Activated T-cell treated with anti-CD3 and anti-CD28 coated beads, Interleukin-2, amount 50 U/mL, for 24 hours (primary cell): ENCODE results near the gene TRPT1.
"Not testable (repeated sequence)": the region's sequence is repeated elsewhere in the genome, so short reads cannot be mapped to it uniquely, and the experiment has no call there.

Source experiments
- DNase-seq: peaks from one replicate; pipeline ENCODE4 v3.0.0-alpha.2; 2020
- H3K27ac Mint-ChIP-seq: 2 replicates; pipeline ENCODE4 v1.8.0; 2020; ENCODE audit warnings: mild to moderate bottlenecking, mixed read lengths
- H3K27me3 Mint-ChIP-seq: 2 replicates; pipeline ENCODE4 v1.8.0; 2020; ENCODE audit warnings: mixed read lengths
- H3K36me3 Mint-ChIP-seq: 2 replicates; pipeline ENCODE4 v1.8.0; 2020; ENCODE audit warnings: low read depth, mixed read lengths
- H3K4me1 Mint-ChIP-seq: 2 replicates; pipeline ENCODE4 v1.8.0; 2020; ENCODE audit warnings: low read depth, mixed read lengths
- H3K4me3 Mint-ChIP-seq: 2 replicates; pipeline ENCODE4 v1.8.0; 2020; ENCODE audit warnings: mild to moderate bottlenecking, moderate library complexity, mixed read lengths
- H3K9me3 Mint-ChIP-seq: 2 replicates; pipeline ENCODE4 v1.8.0; 2020; ENCODE audit warnings: mixed read lengths

TRPT1 gene

GRCh38 chr11:64251016-64251752 is 25.2 kb upstream of the TRPT1 start, which contains the start of gene PLCB3:
PLCB3 (plus strand) TSS chr11:64251530; CDS start chr11:64251650, 120 bp downstream.
- peak; percentile 89 for DNase-seq
- Mint-ChIP-seq H3K36me3 (peaks cover 9% of the 10 kb centered on the region), H3K27ac (peak within 1 kb of the TSS; percentile 59), H3K27me3 (no peaks in the 10 kb centered on the region), H3K4me3 (peak within 1 kb of the TSS; percentile 82), H3K9me3 (no peaks in the 10 kb centered on the region), H3K4me1 (peaks cover 24% of the 10 kb centered on the region)

GRCh38 chr11:64250415-64251015 is 24.5 kb upstream of the TRPT1 start:
- peak overlapping the region; percentile 80 for H3K4me3 Mint-ChIP-seq
- H3K36me3 Mint-ChIP-seq = peaks cover 12% of the 10 kb centered on the region
- peak; percentile 62 for DNase-seq
- no peaks in the 10 kb centered on the region for H3K27me3 Mint-ChIP-seq
- H3K4me1 Mint-ChIP-seq = peaks cover 24% of the 10 kb centered on the region
- no peaks in the 10 kb centered on the region for H3K9me3 Mint-ChIP-seq
- no peak overlapping the region for H3K27ac Mint-ChIP-seq

GRCh38 chr11:64249563-64250414 is 23.8 kb upstream of the TRPT1 start:
- Mint-ChIP-seq H3K4me3 (peak overlapping the region; percentile 6), H3K4me1 (peaks cover 24% of the 10 kb centered on the region), H3K27ac (no peak overlapping the region)

GRCh38 chr11:64249038-64249437 is 23.1 kb upstream of the TRPT1 start:
- Mint-ChIP-seq H3K4me1 (peaks cover 28% of the 10 kb centered on the region), H3K9me3 (no peaks in the 10 kb centered on the region), H3K4me3 (no peak overlapping the region), H3K36me3 (peaks cover 21% of the 10 kb centered on the region), H3K27me3 (no peaks in the 10 kb centered on the region), H3K27ac (no peak overlapping the region)
- DNase-seq = no peak

More at GRCh38 chr11:64249563-64250414, 23.8 kb upstream of the TRPT1 start:
- H3K27me3 Mint-ChIP-seq = no peaks in the 10 kb centered on the region
- H3K9me3 Mint-ChIP-seq = no peaks in the 10 kb centered on the region
- no peak for DNase-seq
- peaks cover 15% of the 10 kb centered on the region for H3K36me3 Mint-ChIP-seq

- H3K36me3 Mint-ChIP-seq = peaks cover 26% of the 10 kb centered on the region
- H3K27me3 Mint-ChIP-seq = no peaks in the 10 kb centered on the region
- no peak overlapping the region for H3K27ac Mint-ChIP-seq
- H3K4me3 Mint-ChIP-seq = no peak overlapping the region
- no peak for DNase-seq
- no peaks in the 10 kb centered on the region for H3K9me3 Mint-ChIP-seq
- peaks cover 32% of the 10 kb centered on the region for H3K4me1 Mint-ChIP-seq
These were observed 22.6 kb upstream of the TRPT1 start for GRCh38 chr11:64248578-64248977.

- peaks cover 32% of the 10 kb centered on the region for H3K36me3 Mint-ChIP-seq
These were observed 21.9 kb upstream of the TRPT1 start for GRCh38 chr11:64247729-64248531.

GRCh38 chr11:64246871-64247728 is 21.1 kb upstream of the TRPT1 start, which contains the start of gene PPP1R14B:
PPP1R14B (minus strand) TSS chr11:64246943; CDS start chr11:64246673, 270 bp downstream.
- peak; percentile 88 for DNase-seq
- H3K4me1 Mint-ChIP-seq = peaks cover 44% of the 10 kb centered on the region
- peaks cover 40% of the 10 kb centered on the region for H3K36me3 Mint-ChIP-seq
- H3K27me3 Mint-ChIP-seq = no peaks in the 10 kb centered on the region
- H3K9me3 Mint-ChIP-seq = no peaks in the 10 kb centered on the region
- peak within 1 kb of the TSS; percentile 95 for H3K4me3 Mint-ChIP-seq
- peak within 1 kb of the TSS; percentile 98 for H3K27ac Mint-ChIP-seq

More at GRCh38 chr11:64247729-64248531, 21.9 kb upstream of the TRPT1 start:
- Mint-ChIP-seq H3K27ac (no peak overlapping the region), H3K4me1 (peaks cover 39% of the 10 kb centered on the region), H3K4me3 (peak overlapping the region; percentile 64), H3K9me3 (no peaks in the 10 kb centered on the region), H3K27me3 (no peaks in the 10 kb centered on the region)
- DNase-seq = no peak

GRCh38 chr11:64246621-64246870 is 20.6 kb upstream of the TRPT1 start:
- Mint-ChIP-seq H3K4me3 (peak overlapping the region; percentile 82), H3K36me3 (peaks cover 41% of the 10 kb centered on the region), H3K27ac (peak overlapping the region; percentile 82), H3K4me1 (peaks cover 40% of the 10 kb centered on the region)
- not testable (repeated sequence) for H3K9me3 Mint-ChIP-seq, H3K27me3 Mint-ChIP-seq, DNase-seq

GRCh38 chr11:64245797-64246620 is 20.0 kb upstream of the TRPT1 start:
- Mint-ChIP-seq H3K27me3 (no peaks in the 10 kb centered on the region), H3K4me1 (peaks cover 40% of the 10 kb centered on the region), H3K36me3 (peaks cover 42% of the 10 kb centered on the region), H3K27ac (peak overlapping the region; percentile 98), H3K9me3 (no peaks in the 10 kb centered on the region), H3K4me3 (peak overlapping the region; percentile 95)
- peak; percentile 86 for DNase-seq

- H3K4me1 Mint-ChIP-seq = peaks cover 40% of the 10 kb centered on the region
- DNase-seq = peak; percentile 59
- no peaks in the 10 kb centered on the region for H3K9me3 Mint-ChIP-seq
- H3K36me3 Mint-ChIP-seq = peaks cover 45% of the 10 kb centered on the region
- H3K27me3 Mint-ChIP-seq = no peaks in the 10 kb centered on the region
- peak overlapping the region; percentile 95 for H3K4me3 Mint-ChIP-seq
- H3K27ac Mint-ChIP-seq = peak overlapping the region; percentile 98
These were observed 19.4 kb upstream of the TRPT1 start for GRCh38 chr11:64245401-64245796.

- H3K4me1 Mint-ChIP-seq = peaks cover 41% of the 10 kb centered on the region
- peak overlapping the region; percentile 95 for H3K4me3 Mint-ChIP-seq
- no peaks in the 10 kb centered on the region for H3K27me3 Mint-ChIP-seq
- peak overlapping the region; percentile 98 for H3K27ac Mint-ChIP-seq
- DNase-seq = no peak
- no peaks in the 10 kb centered on the region for H3K9me3 Mint-ChIP-seq
- H3K36me3 Mint-ChIP-seq = peaks cover 49% of the 10 kb centered on the region
These were observed 19.0 kb upstream of the TRPT1 start for GRCh38 chr11:64244966-64245365.

GRCh38 chr11:64244107-64244506 is 18.1 kb upstream of the TRPT1 start:
- no peaks in the 10 kb centered on the region for H3K27me3 Mint-ChIP-seq
- peak overlapping the region; percentile 95 for H3K4me3 Mint-ChIP-seq
- no peak for DNase-seq
- peaks cover 56% of the 10 kb centered on the region for H3K36me3 Mint-ChIP-seq
- H3K27ac Mint-ChIP-seq = peak overlapping the region; percentile 91
- no peaks in the 10 kb centered on the region for H3K9me3 Mint-ChIP-seq
- H3K4me1 Mint-ChIP-seq = peaks cover 45% of the 10 kb centered on the region
